ENCODE measurements around the gene GXYLT2. TPM values are rescaled to one million over a fixed set of nuclear protein-coding genes. Genes with fewer than 3 reads are reported as not detected.

Gene GXYLT2
- total RNA-seq, 2 donors from 2014 or later, result 5.2 to 5.6 TPM

DNA sequence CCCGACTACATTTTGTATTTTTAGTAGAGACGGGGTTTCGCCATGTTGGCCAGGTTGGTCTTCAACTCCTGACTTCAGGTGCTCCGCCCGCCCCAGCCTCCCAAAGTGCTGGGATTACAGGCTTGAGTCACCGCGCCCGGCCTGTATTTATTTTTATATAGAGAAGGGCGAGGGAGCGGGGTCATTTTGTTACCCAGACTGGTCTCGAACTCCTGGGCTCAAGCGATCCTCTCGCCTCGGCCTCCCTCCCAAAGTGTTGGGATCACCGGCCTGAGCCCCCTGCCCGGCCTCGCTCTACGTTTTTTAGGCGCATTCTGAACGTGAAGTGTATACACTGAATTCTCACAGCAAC lies 108.3 kb downstream of the GXYLT2 start:
- TF ChIP-seq, protein P1, sequence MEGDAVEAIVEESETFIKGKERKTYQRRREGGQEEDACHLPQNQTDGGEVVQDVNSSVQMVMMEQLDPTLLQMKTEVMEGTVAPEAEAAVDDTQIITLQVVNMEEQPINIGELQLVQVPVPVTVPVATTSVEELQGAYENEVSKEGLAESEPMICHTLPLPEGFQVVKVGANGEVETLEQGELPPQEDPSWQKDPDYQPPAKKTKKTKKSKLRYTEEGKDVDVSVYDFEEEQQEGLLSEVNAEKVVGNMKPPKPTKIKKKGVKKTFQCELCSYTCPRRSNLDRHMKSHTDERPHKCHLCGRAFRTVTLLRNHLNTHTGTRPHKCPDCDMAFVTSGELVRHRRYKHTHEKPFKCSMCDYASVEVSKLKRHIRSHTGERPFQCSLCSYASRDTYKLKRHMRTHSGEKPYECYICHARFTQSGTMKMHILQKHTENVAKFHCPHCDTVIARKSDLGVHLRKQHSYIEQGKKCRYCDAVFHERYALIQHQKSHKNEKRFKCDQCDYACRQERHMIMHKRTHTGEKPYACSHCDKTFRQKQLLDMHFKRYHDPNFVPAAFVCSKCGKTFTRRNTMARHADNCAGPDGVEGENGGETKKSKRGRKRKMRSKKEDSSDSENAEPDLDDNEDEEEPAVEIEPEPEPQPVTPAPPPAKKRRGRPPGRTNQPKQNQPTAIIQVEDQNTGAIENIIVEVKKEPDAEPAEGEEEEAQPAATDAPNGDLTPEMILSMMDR (IDR thresholded peaks at IDR 0.05), result no peak
- TF ChIP-seq POLR2A (IDR thresholded peaks at IDR 0.05), result no peak
- Histone ChIP-seq H3K27me3 (no peaks in the 10 kb centered on the region), H3K36me3 (replicated peaks in 1 of 2; ENCODE audit: insufficient read depth in 1 of 2, low read depth in 2 of 2) (no peaks in the 10 kb centered on the region), H3K4me3 (no peak overlapping the region), H3K9me3 (no peaks in the 10 kb centered on the region), H3K4me1 (peaks cover 30% of the 10 kb centered on the region), H3K27ac (peak overlapping the region; percentile 91 to 97 (median 94))
- no peak for ATAC-seq
- 80 to 87% methylated on average over 20 of the region's 20 CpGs for WGBS, 2 donors
- intact Hi-C loops (cut with DNase I), result no loop called here
- peak in 2 of 4 donors; percentile 11 to 24 for DNase-seq

- H3K9me3 ChIP-seq, result no peaks in the 10 kb centered on the region
- peak; percentile 99 for ATAC-seq
- no peaks in the 10 kb centered on the region for H3K36me3 ChIP-seq (replicated peaks in 1 of 2; ENCODE audit: insufficient read depth in 1 of 2, low read depth in 2 of 2)
- TF ChIP-seq, protein P1 (IDR thresholded peaks at IDR 0.05), result peak in 2 of 7 experiments; percentile 1 to 14
- TF ChIP-seq POLR2A (IDR thresholded peaks at IDR 0.05), result peak; percentile 70 to 85 (median 81)
- no peaks in the 10 kb centered on the region for H3K27me3 ChIP-seq
- WGBS, 2 donors, result 2% methylated on average over 40 to 71 of the region's 75 CpGs
- peaks cover 36% of the 10 kb centered on the region for H3K4me1 ChIP-seq
- DNase-seq, result peak; percentile 87 to 88 (median 88)
- peak within 1 kb of the TSS; percentile 59 to 69 for H3K4me3 ChIP-seq
- intact Hi-C loops (cut with DNase I), result no loop called here
- H3K27ac ChIP-seq, result peak within 1 kb of the TSS; percentile 91 to 97 (median 94)
Observed at GRCh38 chr3:72996473-72997333, 108.9 kb downstream of the GXYLT2 start, which contains the start of gene PPP4R2. Gene PPP4R2 (plus strand): TSS chr3:72996811. CDS start chr3:72997038, 227 bp downstream.

- 0 to 1% methylated on average over 16 of the region's 16 CpGs for WGBS, 2 donors
- H3K9me3 ChIP-seq, result no peaks in the 10 kb centered on the region
- H3K4me3 ChIP-seq, result peak overlapping the region; percentile 59 to 69
- peak in 3 of 4 donors; percentile 11 to 16 (median 16) for DNase-seq
- intact Hi-C loops (cut with DNase I), result no loop called here
- ATAC-seq, result no peak
- peaks cover 38% of the 10 kb centered on the region for H3K4me1 ChIP-seq
- peak overlapping the region; percentile 91 to 97 (median 94) for H3K27ac ChIP-seq
- H3K36me3 ChIP-seq (replicated peaks in 1 of 2; ENCODE audit: insufficient read depth in 1 of 2, low read depth in 2 of 2), result no peaks in the 10 kb centered on the region
- H3K27me3 ChIP-seq, result no peaks in the 10 kb centered on the region
- TF ChIP-seq, protein P1 (IDR thresholded peaks at IDR 0.05), result peak in 3 of 7 experiments; percentile 23 to 42 (median 37)
- TF ChIP-seq POLR2A (IDR thresholded peaks at IDR 0.05), result no peak
Observed at GRCh38 chr3:72997421-72997961, 109.6 kb downstream of the GXYLT2 start.

GRCh38 chr3:72998466-72998865 lies 110.6 kb downstream of the GXYLT2 start:
- H3K36me3 ChIP-seq (replicated peaks in 1 of 2; ENCODE audit: insufficient read depth in 1 of 2, low read depth in 2 of 2), result no peaks in the 10 kb centered on the region
- DNase-seq (no peak), ATAC-seq (no peak)
- no peaks in the 10 kb centered on the region for H3K9me3 ChIP-seq
- no peaks in the 10 kb centered on the region for H3K27me3 ChIP-seq
- H3K4me3 ChIP-seq, result peak overlapping the region in 1 of 2 donors; percentile 59
- TF ChIP-seq, protein P1 (IDR thresholded peaks at IDR 0.05), result no peak
- no peak for TF ChIP-seq POLR2A (IDR thresholded peaks at IDR 0.05)
- WGBS, 2 donors, result 13 to 15% methylated on average over 4 of the region's 4 CpGs
- intact Hi-C loops (cut with DNase I), result no loop called here
- H3K4me1 ChIP-seq, result peaks cover 41% of the 10 kb centered on the region
- peak overlapping the region in 1 of 4 donors; percentile 22 for H3K27ac ChIP-seq
